IgD-negative memory B cell (primary cell): ENCODE results near the gene ADCY3. TPM values are rescaled to one million over a fixed set of nuclear protein-coding genes. Genes with fewer than 3 reads are reported as not detected.

Source experiments
- H3K27ac Mint-ChIP-seq, 3 donors: one replicate each; pipeline ENCODE4 v1.8.0; 2020 to 2022; ENCODE audit warnings: mild to moderate bottlenecking in 3 of 3, mixed read lengths in 3 of 3, moderate library complexity in 1 of 3
- H3K27me3 Mint-ChIP-seq: one replicate; pipeline ENCODE4 v1.8.0; 2021; ENCODE audit warnings: mixed read lengths
- H3K36me3 Mint-ChIP-seq: one replicate; pipeline ENCODE4 v1.8.0; 2020; ENCODE audit warnings: mild to moderate bottlenecking, mixed read lengths
- H3K4me1 Mint-ChIP-seq, 3 donors: one replicate each; pipeline ENCODE4 v1.8.0; 2020 to 2022; ENCODE audit warnings: mixed read lengths in 3 of 3, mild to moderate bottlenecking in 1 of 3
- H3K4me3 Mint-ChIP-seq, 4 donors: one replicate each; pipeline ENCODE4 v1.8.0; 2020 to 2022; ENCODE audit warnings: mild to moderate bottlenecking in 4 of 4, mixed read lengths in 4 of 4, moderate library complexity in 3 of 4
- H3K9me3 Mint-ChIP-seq, 3 donors: one replicate each; pipeline ENCODE4 v1.8.0; 2020 to 2021; ENCODE audit warnings: mixed read lengths in 3 of 3, mild to moderate bottlenecking in 1 of 3
- polyA plus RNA-seq: library from polyadenylated mRNA; unstranded; fragments of 300-500 nt; fragmentation: Illumina TruSeq; gene quantifications from one replicate; pipeline ENCODE4 v1.2.3, GENCODE V29; 2021

ADCY3 gene
- polyA plus RNA-seq, 1 donor from 2014 or later = 25.9 TPM

DNA sequence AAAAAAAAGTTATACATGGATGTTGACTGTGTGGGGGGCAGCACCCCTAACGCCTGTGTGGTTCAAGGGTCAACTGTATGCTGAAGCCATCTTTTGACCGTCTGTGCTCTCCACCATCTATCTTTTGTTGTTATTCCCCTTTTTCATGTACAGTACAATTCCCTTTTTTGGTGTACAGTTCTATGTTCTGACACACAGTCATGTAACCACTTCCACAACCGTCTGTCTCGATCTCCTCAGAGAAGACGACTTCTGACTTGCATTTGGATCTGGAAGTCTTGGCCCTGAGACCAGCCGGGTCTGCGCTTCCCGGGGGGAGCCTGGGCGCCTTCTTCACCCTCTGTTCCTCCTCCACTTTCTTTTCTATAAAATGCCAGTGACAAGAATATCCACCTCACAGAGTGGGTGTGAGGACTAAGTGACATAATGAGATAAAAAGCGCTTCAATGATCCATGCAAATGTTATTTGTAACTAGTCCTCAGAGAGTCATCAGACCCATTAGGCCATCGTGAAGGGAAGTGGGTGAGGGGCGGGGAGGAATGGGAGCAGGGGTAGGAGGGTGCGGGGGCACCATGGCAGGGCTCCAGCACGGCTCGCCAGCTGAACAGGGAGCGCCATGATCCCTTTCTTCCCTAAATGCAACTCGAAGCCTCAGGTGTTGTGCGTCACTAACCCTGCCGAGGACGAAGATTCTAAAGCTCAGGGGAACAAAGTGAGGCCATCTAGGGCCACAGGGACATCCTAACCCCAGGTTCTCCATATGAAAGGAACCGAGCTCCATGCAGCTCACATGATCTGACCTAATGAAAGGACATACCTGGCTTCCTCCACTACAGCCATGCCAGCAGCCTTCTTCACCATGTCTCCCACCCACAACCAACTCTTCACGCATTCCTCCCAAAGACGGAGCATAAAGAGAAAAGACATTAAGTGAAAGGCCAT lies 16.6 kb downstream of the ADCY3 start:
- Mint-ChIP-seq H3K4me1 (peaks cover 2 to 11% (median 6%) of the 10 kb centered on the region in 3 donors), H3K27me3 (no peaks in the 10 kb centered on the region), H3K27ac (no peak overlapping the region)

DNA sequence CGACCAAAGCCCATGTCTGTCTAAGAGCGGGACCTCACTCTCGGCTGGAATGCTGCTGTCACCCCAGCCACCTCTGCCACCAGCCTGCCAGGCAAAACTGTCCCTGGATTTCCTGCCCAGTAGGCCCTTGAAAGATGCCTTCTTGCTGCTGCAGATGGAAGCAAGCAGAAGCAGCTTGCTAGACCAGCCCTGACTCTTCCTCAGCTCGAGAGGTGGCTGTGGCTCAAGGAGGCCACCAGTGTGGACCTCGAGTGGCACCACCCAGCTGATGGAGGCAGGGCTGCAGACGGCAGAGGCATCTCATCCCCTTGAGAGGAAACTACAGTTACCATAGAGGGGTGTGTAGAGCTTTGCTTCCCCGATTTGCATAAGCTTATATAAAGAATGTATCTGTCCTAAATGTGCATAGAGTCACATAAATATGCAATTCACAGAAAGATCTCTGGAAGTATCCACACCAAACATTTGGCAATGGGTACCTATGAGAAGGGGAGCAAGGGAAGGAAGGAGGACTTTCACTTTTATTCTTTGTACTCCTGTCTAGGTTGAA lies 20.6 kb downstream of the ADCY3 start:
- H3K27ac Mint-ChIP-seq = peak overlapping the region in 2 of 3 donors; percentile 39 to 59
- H3K9me3 Mint-ChIP-seq = peaks cover 3 to 16% (median 8%) of the 10 kb centered on the region in 3 donors
- H3K36me3 Mint-ChIP-seq = peaks cover 20% of the 10 kb centered on the region
- H3K27me3 Mint-ChIP-seq = no peaks in the 10 kb centered on the region
- peak overlapping the region in 2 of 4 donors; percentile 17 to 44 for H3K4me3 Mint-ChIP-seq
- H3K4me1 Mint-ChIP-seq = peaks cover 3 to 11% (median 6%) of the 10 kb centered on the region in 3 donors

More for the DNA sequence above, 16.6 kb downstream of the ADCY3 start:
- Mint-ChIP-seq H3K4me3 (no peak overlapping the region), H3K9me3 (no peaks in the 10 kb centered on the region), H3K36me3 (peaks cover 13% of the 10 kb centered on the region)

DNA sequence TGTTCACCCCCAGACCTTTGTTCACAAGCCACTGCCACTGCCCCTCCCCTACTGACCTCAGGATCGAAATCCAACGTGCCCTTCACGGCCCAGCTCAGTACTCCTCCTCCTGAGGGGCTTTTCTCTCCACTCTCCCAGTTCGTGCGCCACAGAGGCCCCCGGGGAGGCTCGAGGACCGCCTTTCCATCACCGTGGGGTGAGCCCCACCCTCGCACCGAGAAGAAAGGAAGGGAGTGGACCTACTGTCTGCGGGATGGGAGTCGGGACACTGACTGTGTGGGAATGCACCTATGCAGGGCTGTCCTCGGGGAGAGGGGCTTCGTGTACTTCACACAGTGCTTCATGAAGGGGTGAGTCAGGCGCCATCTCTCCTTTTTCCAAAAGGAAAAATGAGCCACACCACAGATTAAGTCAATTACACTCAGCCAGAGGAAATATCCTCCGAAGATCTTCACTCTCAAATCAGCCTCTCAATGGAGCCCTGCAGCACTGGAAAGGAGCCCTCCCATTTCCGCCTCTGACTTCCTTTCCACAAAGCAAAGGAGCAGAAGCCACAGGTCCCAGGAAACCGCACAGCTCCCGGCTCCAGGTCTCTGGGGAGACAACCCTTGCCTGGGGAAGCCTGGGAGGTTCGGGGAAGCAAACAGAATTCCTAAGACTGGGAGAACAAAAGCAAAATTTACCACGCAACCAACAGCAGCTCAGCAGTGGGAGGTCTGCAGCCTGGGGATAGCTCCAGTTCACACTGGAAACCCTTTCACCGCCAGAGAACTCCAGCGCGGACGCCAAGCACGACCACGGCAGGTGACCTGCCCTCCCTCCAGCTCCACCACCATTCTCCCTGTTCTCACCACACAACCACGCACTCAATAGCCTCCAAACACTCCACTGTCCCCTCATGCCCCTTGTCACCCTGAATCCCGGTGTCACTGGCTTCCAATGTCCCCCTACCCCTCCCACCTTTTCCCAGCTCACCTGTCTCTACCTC lies 21.6 kb downstream of the ADCY3 start:
- no peaks in the 10 kb centered on the region for H3K27me3 Mint-ChIP-seq
- peaks cover 5 to 18% (median 11%) of the 10 kb centered on the region in 3 donors for H3K9me3 Mint-ChIP-seq
- H3K36me3 Mint-ChIP-seq = peaks cover 20% of the 10 kb centered on the region
- peak overlapping the region in 1 of 3 donors; percentile 39 for H3K27ac Mint-ChIP-seq
- no peak overlapping the region for H3K4me3 Mint-ChIP-seq
- peaks cover 3 to 9% (median 6%) of the 10 kb centered on the region in 3 donors for H3K4me1 Mint-ChIP-seq

DNA sequence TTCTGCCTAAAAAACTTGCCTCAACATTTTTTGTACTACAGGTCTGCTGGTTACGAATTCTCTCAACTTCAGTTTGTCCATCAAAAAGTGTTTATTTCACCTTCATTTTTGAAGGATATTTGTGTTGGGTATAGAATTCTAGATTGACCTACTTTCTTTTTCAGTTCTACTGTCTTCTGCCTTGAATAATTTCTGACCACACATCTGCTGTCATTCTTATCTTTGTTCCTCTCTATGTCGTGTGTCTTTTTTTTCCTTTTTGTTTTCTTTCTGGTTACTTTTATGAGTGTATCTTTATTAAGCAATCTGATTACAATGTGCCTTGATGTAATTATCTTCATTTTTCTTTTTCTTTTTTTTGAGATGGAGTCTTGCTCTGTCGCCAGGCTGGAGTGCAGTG lies 25.3 kb downstream of the ADCY3 start:
- no peaks in the 10 kb centered on the region for H3K27me3 Mint-ChIP-seq

DNA sequence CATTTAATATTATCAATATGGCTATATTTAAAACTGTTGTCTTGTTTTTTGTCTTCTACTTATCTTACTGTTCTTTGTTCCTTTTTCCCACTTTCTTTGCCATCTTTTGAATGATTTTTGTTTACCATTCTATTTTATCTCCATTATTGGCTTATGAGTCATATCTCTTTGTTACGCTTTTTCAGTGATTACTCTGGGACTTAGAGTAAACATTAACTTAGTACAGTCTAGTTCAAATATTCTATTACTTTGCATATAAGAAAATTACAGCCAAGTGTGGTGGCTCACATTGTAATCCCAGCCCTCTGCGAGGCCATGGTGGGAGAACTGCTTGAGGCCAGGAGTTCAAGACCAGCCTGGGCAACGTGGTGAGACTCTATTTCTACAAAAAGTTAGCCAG lies 26.1 kb downstream of the ADCY3 start:
- peaks cover 5 to 18% (median 11%) of the 10 kb centered on the region in 3 donors for H3K9me3 Mint-ChIP-seq
- no peaks in the 10 kb centered on the region for H3K27me3 Mint-ChIP-seq
- peaks cover 11% of the 10 kb centered on the region for H3K36me3 Mint-ChIP-seq

More for the DNA sequence above, 25.3 kb downstream of the ADCY3 start:
- peaks cover 5 to 18% (median 11%) of the 10 kb centered on the region in 3 donors for H3K9me3 Mint-ChIP-seq
- H3K27ac Mint-ChIP-seq = no peak overlapping the region
- peaks cover 13% of the 10 kb centered on the region for H3K36me3 Mint-ChIP-seq
- H3K4me3 Mint-ChIP-seq = no peak overlapping the region
- H3K4me1 Mint-ChIP-seq = peaks cover 5 to 6% (median 5%) of the 10 kb centered on the region in 3 donors

DNA sequence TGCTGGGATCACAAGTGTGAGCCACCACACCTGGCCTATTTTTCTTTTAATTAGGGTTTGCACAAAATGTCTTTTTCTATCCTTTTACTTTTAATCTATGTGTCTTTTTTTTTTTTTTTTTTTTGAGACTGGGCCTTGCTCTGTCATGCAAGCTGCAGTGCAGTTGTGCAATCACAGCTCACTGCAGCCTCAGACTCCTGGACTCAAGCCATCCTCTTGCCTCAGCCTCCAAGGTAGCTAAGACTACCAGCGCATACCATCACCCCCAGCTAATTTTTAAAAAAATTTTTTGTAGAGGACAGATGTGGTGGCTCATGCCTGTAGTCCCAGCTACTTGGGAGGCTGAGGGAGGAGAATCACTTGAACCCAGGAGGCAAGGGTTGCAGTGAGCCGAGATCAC lies 27.1 kb downstream of the ADCY3 start:
- Mint-ChIP-seq H3K4me1 (peaks cover 0 to 8% (median 5%) of the 10 kb centered on the region in 3 donors), H3K4me3 (no peak overlapping the region), H3K27me3 (no peaks in the 10 kb centered on the region), H3K36me3 (peaks cover 9% of the 10 kb centered on the region), H3K9me3 (peaks cover 5 to 18% (median 11%) of the 10 kb centered on the region in 3 donors), H3K27ac (no peak overlapping the region)

More for the DNA sequence above, 26.1 kb downstream of the ADCY3 start:
- Mint-ChIP-seq H3K4me3 (no peak overlapping the region), H3K4me1 (peaks cover 0 to 5% (median 0%) of the 10 kb centered on the region in 3 donors), H3K27ac (no peak overlapping the region)

DNA sequence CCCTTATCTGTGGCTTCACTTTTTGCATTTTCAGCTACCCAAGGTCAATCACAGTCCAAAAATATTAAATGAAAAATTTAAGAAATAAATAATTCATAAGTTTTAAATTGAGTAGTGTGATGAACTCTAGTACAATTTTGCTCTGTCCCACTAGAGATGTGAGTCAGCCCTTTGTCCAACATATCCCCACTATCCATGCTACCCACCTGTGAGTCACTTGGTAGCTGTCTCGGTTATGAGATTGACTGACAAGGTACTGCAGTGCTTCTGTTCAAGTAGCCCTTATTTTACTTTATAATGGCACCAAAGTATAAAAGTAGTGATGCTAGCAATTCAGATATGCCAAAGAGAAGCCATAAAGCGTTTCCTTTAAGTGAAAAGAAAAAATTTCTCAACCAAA lies 28.8 kb downstream of the ADCY3 start:
- peaks cover 11 to 17% (median 16%) of the 10 kb centered on the region in 3 donors for H3K4me1 Mint-ChIP-seq
- H3K36me3 Mint-ChIP-seq = peaks cover 6% of the 10 kb centered on the region
- no peak overlapping the region for H3K4me3 Mint-ChIP-seq
- H3K27me3 Mint-ChIP-seq = no peaks in the 10 kb centered on the region
- H3K27ac Mint-ChIP-seq = no peak overlapping the region
- peaks cover 5 to 15% (median 9%) of the 10 kb centered on the region in 3 donors for H3K9me3 Mint-ChIP-seq

DNA sequence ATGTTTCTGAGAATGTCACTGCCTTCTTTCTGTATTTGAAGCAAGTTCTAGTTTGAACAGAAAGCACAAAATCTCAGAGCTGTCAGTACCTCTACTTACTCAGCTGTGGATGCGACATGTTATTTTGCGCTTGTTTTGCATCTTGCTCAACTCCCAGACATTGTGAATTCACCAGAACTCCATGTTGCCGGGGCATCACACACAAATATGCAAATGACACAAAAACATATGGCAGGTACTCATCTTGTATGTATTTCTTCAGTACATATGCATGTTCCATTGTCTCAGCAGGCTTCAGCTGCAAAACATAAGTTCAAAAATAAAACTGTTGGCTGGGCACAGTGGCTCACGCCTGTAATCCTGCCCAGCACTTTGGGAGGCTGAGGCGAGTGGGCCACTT lies 30.8 kb downstream of the ADCY3 start:
- Mint-ChIP-seq H3K4me1 (peaks cover 27 to 32% (median 27%) of the 10 kb centered on the region in 3 donors), H3K36me3 (peaks cover 4% of the 10 kb centered on the region), H3K27me3 (no peaks in the 10 kb centered on the region), H3K27ac (peak overlapping the region in 1 of 3 donors; percentile 47), H3K9me3 (peaks cover 0 to 3% (median 2%) of the 10 kb centered on the region in 3 donors), H3K4me3 (no peak overlapping the region)

DNA sequence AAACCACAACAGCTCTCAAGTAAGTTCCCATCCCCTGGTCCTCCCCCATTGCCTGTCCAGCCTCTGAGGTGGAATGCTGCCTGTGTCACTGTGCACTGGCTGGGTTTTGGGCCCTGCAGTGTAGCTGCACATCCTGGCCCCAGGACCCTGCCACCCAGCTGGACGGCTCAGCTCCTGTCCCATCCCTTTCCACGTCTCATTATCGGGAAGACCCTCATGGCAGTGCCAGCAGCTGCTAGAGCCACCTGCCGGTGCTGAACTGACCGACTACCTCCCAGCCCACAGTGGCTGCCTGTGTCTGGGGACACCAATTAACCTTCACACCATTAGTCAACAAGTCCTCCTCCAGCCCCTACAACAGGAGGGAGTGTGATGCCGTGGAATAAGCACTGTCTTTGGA lies 31.9 kb downstream of the ADCY3 start:
- peak overlapping the region; percentile 23 to 87 (median 57) for H3K4me3 Mint-ChIP-seq
- peak overlapping the region; percentile 49 to 82 (median 78) for H3K27ac Mint-ChIP-seq
- H3K9me3 Mint-ChIP-seq = no peaks in the 10 kb centered on the region
- H3K4me1 Mint-ChIP-seq = peaks cover 33 to 42% (median 34%) of the 10 kb centered on the region in 3 donors
- no peaks in the 10 kb centered on the region for H3K27me3 Mint-ChIP-seq
- H3K36me3 Mint-ChIP-seq = peaks cover 4% of the 10 kb centered on the region

DNA sequence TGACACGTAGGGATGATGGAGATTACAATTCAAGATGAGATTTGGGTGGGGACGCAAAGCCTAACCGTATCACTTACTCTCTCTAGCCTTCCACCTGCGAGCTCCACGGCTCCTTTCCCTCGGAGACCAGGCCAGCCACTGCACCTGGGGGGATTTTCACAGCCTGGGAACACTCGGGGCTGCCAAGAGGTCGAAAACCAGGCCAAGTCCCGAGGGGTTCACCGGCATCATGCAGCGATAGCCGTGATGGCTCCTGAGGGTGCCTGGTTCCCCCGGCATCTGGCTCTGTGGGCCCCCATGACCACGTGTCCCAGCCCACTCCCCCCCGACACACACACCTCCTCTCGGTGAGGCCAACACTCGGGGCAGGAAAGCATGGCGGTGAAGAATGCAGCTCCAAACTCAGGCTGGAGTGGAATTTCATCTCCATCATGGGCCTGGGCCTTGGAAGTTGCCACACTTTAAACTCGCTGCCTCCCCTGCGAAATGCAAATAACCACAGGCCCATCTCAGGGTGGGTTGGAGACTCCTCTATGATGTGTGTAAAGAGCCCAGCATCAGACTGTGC lies 32.6 kb downstream of the ADCY3 start:
- Mint-ChIP-seq H3K27me3 (no peaks in the 10 kb centered on the region), H3K36me3 (peaks cover 4% of the 10 kb centered on the region), H3K9me3 (no peaks in the 10 kb centered on the region), H3K4me3 (peak overlapping the region; percentile 85 to 98 (median 92)), H3K27ac (peak overlapping the region; percentile 66 to 97 (median 91)), H3K4me1 (peaks cover 34 to 43% (median 35%) of the 10 kb centered on the region in 3 donors)

DNA sequence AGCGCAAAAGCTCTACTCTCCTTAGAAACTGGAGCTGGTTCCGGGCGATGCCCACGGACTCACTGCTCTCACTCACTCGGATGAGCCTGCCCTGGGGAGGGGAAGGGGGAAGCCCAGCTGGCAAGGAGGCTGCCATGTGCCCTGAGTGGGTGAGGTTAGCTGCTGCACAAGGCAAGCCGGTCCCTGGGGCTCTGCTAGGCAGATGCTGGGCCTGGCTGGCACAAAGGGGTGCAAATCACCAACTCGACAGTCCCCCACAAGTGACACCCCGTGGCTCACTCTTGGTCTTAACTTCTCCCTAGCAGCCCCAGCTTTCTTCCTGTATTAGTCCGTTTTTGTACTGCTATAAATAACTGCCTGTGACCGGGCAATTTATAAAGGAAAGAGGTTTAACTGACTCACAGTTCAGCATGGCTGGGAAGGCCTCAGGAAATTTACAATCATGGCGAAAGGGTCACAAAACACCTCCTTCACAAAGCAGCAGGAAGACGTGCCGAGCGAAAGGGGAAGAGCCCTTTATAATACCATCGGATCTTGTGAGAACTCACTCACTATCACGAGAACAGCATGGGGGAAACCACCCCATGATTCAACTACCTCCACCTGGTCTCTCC lies 33.2 kb downstream of the ADCY3 start:
- Mint-ChIP-seq H3K36me3 (peaks cover 2% of the 10 kb centered on the region), H3K27ac (peak overlapping the region; percentile 66 to 97 (median 91)), H3K4me3 (peak overlapping the region; percentile 85 to 98 (median 92)), H3K4me1 (peaks cover 37 to 49% (median 40%) of the 10 kb centered on the region in 3 donors), H3K9me3 (no peaks in the 10 kb centered on the region), H3K27me3 (no peaks in the 10 kb centered on the region)

DNA sequence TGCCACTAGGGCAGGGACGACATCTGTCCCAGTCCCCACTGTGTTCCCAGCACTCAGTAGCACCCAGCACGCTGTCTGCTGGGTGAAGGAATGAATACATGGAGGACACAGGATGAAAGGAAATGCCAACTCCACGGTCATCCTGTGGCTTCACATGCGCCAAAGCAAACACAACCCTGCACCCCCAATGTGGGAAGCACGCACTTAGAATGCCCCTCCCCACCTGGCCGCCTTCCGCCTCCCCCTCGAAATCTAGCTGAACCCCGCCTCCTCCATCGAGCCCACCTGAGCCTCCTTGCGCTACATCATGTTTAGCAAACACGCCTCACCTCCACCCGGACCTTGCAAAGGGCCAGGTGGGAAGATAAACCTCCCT lies 33.9 kb downstream of the ADCY3 start:
- peaks cover 2% of the 10 kb centered on the region for H3K36me3 Mint-ChIP-seq
- H3K9me3 Mint-ChIP-seq = no peaks in the 10 kb centered on the region
- H3K27me3 Mint-ChIP-seq = no peaks in the 10 kb centered on the region
- peak overlapping the region; percentile 85 to 98 (median 92) for H3K4me3 Mint-ChIP-seq
- peak overlapping the region; percentile 66 to 97 (median 91) for H3K27ac Mint-ChIP-seq
- H3K4me1 Mint-ChIP-seq = peaks cover 39 to 50% (median 46%) of the 10 kb centered on the region in 3 donors

DNA sequence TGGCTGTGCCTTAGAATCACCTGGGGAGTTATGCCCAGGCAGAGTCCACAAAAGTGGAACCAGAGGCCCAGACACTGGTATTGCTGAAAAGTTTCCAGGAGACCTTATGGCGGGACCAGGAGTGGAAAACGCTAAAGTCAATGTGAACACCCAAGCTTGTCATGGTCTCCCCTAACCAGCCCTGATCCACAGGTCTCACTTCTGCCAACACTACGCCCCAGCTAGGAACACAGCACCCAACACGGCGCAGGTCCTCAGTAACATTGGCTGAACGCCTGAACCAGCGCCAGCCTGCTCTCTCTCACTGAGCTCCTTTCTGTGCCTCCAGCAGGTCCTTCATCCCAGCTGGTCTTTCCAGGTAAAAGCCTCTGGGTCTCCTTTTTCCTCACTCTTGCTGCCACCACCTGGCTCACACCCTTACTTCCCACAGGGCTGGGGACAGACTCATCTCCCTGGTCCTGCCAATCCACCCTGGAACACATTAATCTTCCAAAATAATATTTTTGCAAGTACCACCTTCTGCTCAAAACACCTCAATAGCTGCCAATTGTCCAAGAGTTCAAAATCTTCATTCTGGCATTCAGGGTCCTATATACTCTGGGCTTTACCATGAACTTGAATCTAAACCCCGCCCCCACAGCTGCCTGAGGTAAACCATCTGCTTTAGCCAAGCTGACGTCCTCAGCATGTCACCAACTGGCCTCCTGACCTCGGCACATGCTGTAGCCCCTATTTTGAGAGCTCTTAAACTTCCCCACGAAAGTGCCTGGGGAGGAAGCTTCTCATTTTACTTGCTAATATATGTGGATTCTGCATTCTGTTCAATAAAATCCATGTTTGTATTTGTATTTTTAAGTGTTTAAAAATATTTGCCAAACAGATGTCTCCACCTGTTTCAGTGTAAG lies 34.6 kb downstream of the ADCY3 start:
- peak overlapping the region; percentile 66 to 97 (median 91) for H3K27ac Mint-ChIP-seq
- no peaks in the 10 kb centered on the region for H3K9me3 Mint-ChIP-seq
- peak overlapping the region; percentile 69 to 98 (median 86) for H3K4me3 Mint-ChIP-seq
- peaks cover 2% of the 10 kb centered on the region for H3K36me3 Mint-ChIP-seq
- H3K27me3 Mint-ChIP-seq = no peaks in the 10 kb centered on the region
- H3K4me1 Mint-ChIP-seq = peaks cover 39 to 51% (median 49%) of the 10 kb centered on the region in 3 donors
